GM12878 (cell line): ENCODE measurements around the gene ANAPC2. TPM values are rescaled to one million over a fixed set of nuclear protein-coding genes. Genes with fewer than 3 reads are reported as not detected.

Experiments used
- ATAC-seq: fragments of 200-7000 bp; cut with Tn5 transposase; 3 replicates; pipeline ENCODE4 v1.9.1; 2020; ENCODE audit warnings: mild to moderate bottlenecking, moderate library complexity
- BruUV-seq: library from RNA; stranded (reverse); fragments of 400-500 nt; replicated peaks from 2 replicates; lab custom pipeline; 2021; lab: Mats Ljungman, UMichigan
- CTCF ChIA-PET: fragments of 300-600 bp; sonication (Branson Sonifier 250); formaldehyde crosslinking; extraction: SDS; loops from one replicate; lab custom pipeline; 2021; ENCODE audit warnings: inconsistent platforms; lab: Yijun Ruan, JAX
- POLR2A ChIA-PET: fragments of 350-600 bp; formaldehyde crosslinking; extraction: SDS; loops from one replicate; lab custom pipeline; 2021; ENCODE audit warnings: inconsistent platforms; lab: Charles Lee
- RAD21 ChIA-PET: fragments of 300-600 bp; sonication (Branson Sonifier 250); formaldehyde crosslinking; loops from one replicate; lab custom pipeline; 2023; ENCODE audit warnings: antibody characterized with exemption; ENCODE audit not compliant: unreplicated experiment; lab: Charles Lee
- SMC1A ChIA-PET: fragments of 300-600 bp; sonication (Branson Sonifier 250); formaldehyde crosslinking; loops from one replicate; lab custom pipeline; 2023; ENCODE audit not compliant: unreplicated experiment, uncharacterized antibody; lab: Charles Lee
- DNase-seq: peaks from one replicate; pipeline ENCODE4 v3.0.0-alpha.2; 2011; ENCODE audit warnings: low read depth, low spot score
- FAIRE-seq: peaks from 3 replicates; lab custom pipeline; 2011; peaks lifted over from hg19 to GRCh38; lab: Jason Lieb, UNC
- H2AFZ ChIP-seq: 2 replicates; pipeline ENCODE4 v1.6.0; 2011; ENCODE audit warnings: low read depth, low read length, control low read depth; ENCODE audit not compliant: control insufficient read depth
- H3K27ac ChIP-seq: 2 replicates; pipeline ENCODE4 v1.5.1; 2011; ENCODE audit warnings: control low read depth; ENCODE audit not compliant: control insufficient read depth, insufficient read depth
- H3K27me3 ChIP-seq, 2 experiments: replicated peaks in 1 of 2; 2 replicates each; pipeline versions ENCODE4 v1.6.0 to v1.6.1; 2011; ENCODE audit warnings: low read length in 1 of 2; ENCODE audit not compliant: control insufficient read depth in 2 of 2, insufficient read depth in 2 of 2
- H3K36me3 ChIP-seq, 2 experiments: 2 replicates each; pipeline ENCODE4 v1.5.1; 2011; ENCODE audit warnings: low read length in 1 of 2; ENCODE audit not compliant: control insufficient read depth in 2 of 2, insufficient read depth in 2 of 2
- H3K4me1 ChIP-seq: 2 replicates; pipeline ENCODE4 v1.6.1; 2011; ENCODE audit warnings: mild to moderate bottlenecking, low read length, moderate library complexity, mixed read lengths; ENCODE audit not compliant: control insufficient read depth, insufficient read depth
- H3K4me2 ChIP-seq: 2 replicates; pipeline ENCODE4 v1.6.0; 2011; ENCODE audit warnings: control low read depth; ENCODE audit not compliant: control insufficient read depth, insufficient read depth
- H3K4me3 ChIP-seq: fragments of 200-600 bp; sonication (generic); 2 replicates; pipeline ENCODE4 v1.5.1; 2016
- H3K79me2 ChIP-seq: 2 replicates; pipeline ENCODE4 v1.6.0; 2011; ENCODE audit warnings: low read length; ENCODE audit not compliant: control insufficient read depth, insufficient read depth
- H3K9ac ChIP-seq: 2 replicates; pipeline ENCODE4 v1.8.0; 2011; ENCODE audit warnings: low read length, control low read depth, mixed read lengths; ENCODE audit not compliant: control insufficient read depth, insufficient read depth
- H3K9me3 ChIP-seq: replicated peaks from 3 replicates; pipeline ENCODE4 v1.5.1; 2011; ENCODE audit warnings: mild to moderate bottlenecking, low read length; ENCODE audit not compliant: control insufficient read depth, insufficient read depth
- H4K20me1 ChIP-seq: 2 replicates; pipeline ENCODE4 v1.6.0; 2011; ENCODE audit not compliant: control insufficient read depth, insufficient read depth
- CTCF ChIP-seq, 3 experiments: IDR thresholded peaks in 2 of 3; conservative IDR thresholded peaks in 1 of 3; 2 replicates each; pipeline ENCODE4 v1.5.1; 2011; ENCODE audit warnings: low read depth in 3 of 3, low read length in 3 of 3, mild to moderate bottlenecking in 3 of 3, control low read depth in 2 of 3, moderate library complexity in 2 of 3, inconsistent platforms in 1 of 3, mixed read lengths in 1 of 3; ENCODE audit not compliant: control insufficient read depth in 2 of 3, insufficient read depth in 1 of 3; ENCODE audit errors: extremely low read depth in 1 of 3
- IRF4 ChIP-seq: IDR thresholded peaks from 2 replicates; pipeline ENCODE4 v1.6.1; 2011; ENCODE audit warnings: low read depth, low read length
- POLR2A ChIP-seq: IDR thresholded peaks from 2 replicates; pipeline ENCODE4 v1.6.1; 2011; ENCODE audit warnings: low read depth, mild to moderate bottlenecking, low read length
- RAD21 ChIP-seq: IDR thresholded peaks from 2 replicates; pipeline ENCODE4 v1.6.1; 2011; ENCODE audit warnings: mild to moderate bottlenecking, low read depth, low read length, moderate library complexity; ENCODE audit not compliant: insufficient read depth
- SMARCA5 ChIP-seq: fragments of 450-650 bp; IDR thresholded peaks from 2 replicates; pipeline ENCODE4 v1.6.1; 2017; ENCODE audit warnings: mild to moderate bottlenecking
- YY1 ChIP-seq: IDR thresholded peaks from 2 replicates; pipeline ENCODE4 v1.6.1; 2011; ENCODE audit warnings: low read depth, mild to moderate bottlenecking, low read length
- WGBS: methylation state at CpG from one replicate; pipeline ENCODE4 v1.1.6; 2016; ENCODE audit warnings: low lambda C conversion rate; ENCODE audit not compliant: insufficient replicate concordance, insufficient coverage; ENCODE audit errors: missing lambda C conversion rate; 5-methylcytosine and 5-hydroxymethylcytosine counted together
- in situ Hi-C: fragments of 300-500 bp; cut with MboI; formaldehyde crosslinking; loops from 9 replicates; pipeline ENCODE4 v1.14.3; 2018; ENCODE audit warnings: mixed read lengths
- intact Hi-C: fragments of 100-400 bp; cut with micrococcal nuclease; formaldehyde crosslinking; loops from one replicate; pipeline ENCODE4 v1.14.2; 2022; ENCODE audit not compliant: unreplicated experiment
- polyA plus RNA-seq, 11 experiments: library from polyadenylated mRNA; depleted of rRNA in 4 of 11; unstranded in 6 of 11; stranded (reverse) in 5 of 11; fragments of >200 nt; fragmentation: Nextera tagmentation in 4 of 11; fragmentation: Illumina TruSeq in 1 of 11; extraction: Ambion mirVana in 4 of 11; extraction: Trizol in 1 of 11; gene quantifications; 1 replicate in 1 of 11; 2 replicates in 10 of 11; pipeline versions ENCODE4 v1.2.1 to v1.2.3, GENCODE V29; 2011 to 2016; ENCODE audit warnings: inconsistent platforms in 2 of 11, missing spikeins in 2 of 11, low read depth in 1 of 11
- total RNA-seq, 4 experiments: library from RNA; depleted of rRNA in 3 of 4; stranded (reverse); fragments of >200 nt in 3 of 4; fragmentation: Illumina TruSeq in 1 of 4; extraction: Trizol in 1 of 4; gene quantifications; 2 replicates each; pipeline versions ENCODE4 v1.2.1 to v1.2.3, GENCODE V29; 2013 to 2021

Gene ANAPC2
- total and polyA plus RNA-seq, 10 of the 15 experiments (the other 5 are each of a cell fraction or from before 2014, with no cell fraction given) = 0.03 to 65.2 (median 20.5) TPM

- intact Hi-C loops = no loop called here
- H3K4me1 ChIP-seq = no peaks in the 10 kb centered on the region
- SMC1A ChIA-PET = interaction anchor here (1.0 kb wide), 1 partner anchor 48 kb away, joined by 3 read pairs; no protein-coding TSS in a partner anchor
- no TSS peak for BruUV-seq
- in situ Hi-C loops = no loop called here
- CTCF ChIA-PET = interaction anchor here (0.8 to 2.4 kb wide), 5 partner anchors 12 to 81 kb away, joined by 4 to 13 read pairs (median 4); partner anchors contain the start of genes ANAPC2 and SSNA1
- DNase-seq (no peak), FAIRE-seq (peak; percentile 72), ATAC-seq (peak; percentile 80)
- no peak overlapping the region for H3K4me2 ChIP-seq
- no peaks in the 10 kb centered on the region for H3K79me2 ChIP-seq
- 64% methylated on average over 17 of the region's 17 CpGs for WGBS
- H3K27ac ChIP-seq = no peak overlapping the region
- H3K27me3 ChIP-seq = no peaks in the 10 kb centered on the region
- H3K4me3 ChIP-seq = no peak overlapping the region
- no peaks in the 10 kb centered on the region for H4K20me1 ChIP-seq
- TF ChIP-seq YY1 (0 out of 2 replicates have a peak, but pooled peaks have one; percentile 19), RAD21 (peak; percentile 37; the same call in 1 of the 2 replicates), CTCF (IDR thresholded peaks at IDR 0.05 in 2 of 3, conservative IDR thresholded peaks at IDR 0.05 in 1 of 3; ENCODE audit: control insufficient read depth in 2 of 3, extremely low read depth in 1 of 3, insufficient read depth in 1 of 3, low read depth in 3 of 3, low read length in 3 of 3) (peak; percentile 57 to 64 (median 59); a peak in 5 of 6 replicates), SMARCA5 (no peak), POLR2A (0 out of 2 replicates have a peak, but pooled peaks have one; percentile 5), IRF4 (0 out of 2 replicates have a peak, but pooled peaks have one; percentile 19)
- no peak overlapping the region for H2AFZ ChIP-seq
- RAD21 ChIA-PET = interaction anchor here (0.9 kb wide), 1 partner anchor 26 kb away, joined by 4 read pairs; no protein-coding TSS in a partner anchor
- H3K9me3 ChIP-seq = no peaks in the 10 kb centered on the region
- peaks cover 0 to 9% of the 10 kb centered on the region in 2 experiments; a peak in 3 of 4 replicates for H3K36me3 ChIP-seq
- no peak overlapping the region for H3K9ac ChIP-seq
- POLR2A ChIA-PET = interaction anchor here (2.1 kb wide), 1 partner anchor 26 kb away, joined by 9 read pairs; no protein-coding TSS in a partner anchor
Observed at GRCh38 chr9:137176302-137177182, 11.8 kb downstream of the ANAPC2 start.
